GM10266 (cell line): ENCODE results near the gene NACA2.

Experiments
- DNase-seq: peaks from one replicate; pipeline ENCODE4 v3.0.0; 2012; ENCODE audit errors: extremely low spot score
- CTCF ChIP-seq: IDR thresholded peaks from 2 replicates; pipeline ENCODE4 v1.5.1; 2012; ENCODE audit warnings: mild to moderate bottlenecking, low read depth; ENCODE audit not compliant: control insufficient read depth, insufficient read depth; ENCODE audit errors: missing control alignments

The NACA2 gene

GRCh38 chr17:61547113-61547512, 43.9 kb downstream of the NACA2 start:
- TF ChIP-seq CTCF, result no peak
- no peak for DNase-seq

GRCh38 chr17:61545335-61545938, 45.6 kb downstream of the NACA2 start:
- TF ChIP-seq CTCF, result no peak
- DNase-seq, result no peak

DNA sequence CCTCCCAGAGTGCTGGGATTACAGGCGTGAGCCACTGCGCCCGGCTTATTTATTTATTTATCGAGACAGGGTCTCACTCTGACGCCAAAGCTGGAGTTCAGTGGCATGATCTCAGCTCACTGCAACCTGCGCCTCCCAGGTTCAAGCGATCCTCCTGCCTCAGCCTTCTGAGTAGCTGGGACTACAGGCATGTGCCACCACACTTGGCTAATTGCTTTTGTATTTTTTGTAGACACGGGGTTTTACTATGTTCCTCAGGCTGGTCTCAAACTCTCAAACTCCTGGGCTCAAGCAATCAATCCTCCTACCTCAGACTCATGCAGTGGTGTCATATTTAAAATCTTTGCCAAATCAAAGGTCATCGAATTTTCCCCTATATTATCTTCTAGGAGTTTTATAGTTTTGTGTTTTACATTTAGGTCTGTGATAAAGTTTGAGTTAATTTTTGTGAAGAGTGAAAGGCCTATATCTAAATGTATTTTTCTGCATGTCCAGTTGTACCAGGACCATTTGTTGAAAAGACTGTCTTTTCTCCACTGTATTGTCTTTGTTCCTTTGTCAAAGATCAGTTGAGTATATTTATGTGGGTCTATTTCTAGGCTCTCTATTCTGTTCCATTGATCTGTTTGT, 47.1 kb downstream of the NACA2 start:
- no peak for TF ChIP-seq CTCF
- DNase-seq, result no peak

DNA sequence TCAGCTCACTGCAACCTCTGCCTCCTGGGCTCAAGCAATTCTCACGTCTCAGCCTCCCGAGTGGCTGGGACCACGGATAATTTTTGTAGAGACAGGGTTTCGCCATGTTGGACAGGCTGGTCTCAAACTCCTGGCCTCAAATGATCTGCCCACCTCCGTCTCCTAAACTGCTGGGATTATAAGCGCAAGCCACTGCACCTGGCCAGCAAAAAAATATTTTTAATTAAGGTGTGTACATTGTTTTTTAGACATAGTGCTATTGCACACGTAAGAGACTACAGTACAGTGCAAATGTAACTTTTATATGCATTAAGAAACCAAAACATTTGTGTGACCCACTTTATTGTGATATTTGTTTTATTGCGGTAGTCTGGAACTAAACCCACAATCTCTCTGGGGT, 49.0 kb downstream of the NACA2 start:
- no peak for DNase-seq
- no peak for TF ChIP-seq CTCF

GRCh38 chr17:61540874-61541273, 50.1 kb downstream of the NACA2 start:
- TF ChIP-seq CTCF, result no peak
- DNase-seq, result no peak
